CD1c-positive myeloid dendritic cell (primary cell): ENCODE data around the gene PLK3.
"Not testable (repeated sequence)": the region's sequence is repeated elsewhere in the genome, so short reads cannot be mapped to it uniquely, and the experiment has no call there.

Experiments used
- DNase-seq: peaks from one replicate; pipeline ENCODE4 v3.0.0-alpha.2; 2016; ENCODE audit errors: extremely low spot score

Gene PLK3

GRCh38 chr1:44828003-44828651 is 27.9 kb downstream of the PLK3 start:
- no peak for DNase-seq

GRCh38 chr1:44828841-44829440 is 28.8 kb downstream of the PLK3 start:
- no peak for DNase-seq

- peak; percentile 30 for DNase-seq
Measured at GRCh38 chr1:44829506-44830384, 29.6 kb downstream of the PLK3 start.

- DNase-seq: no peak
Measured at GRCh38 chr1:44830900-44831304, 30.7 kb downstream of the PLK3 start.

GRCh38 chr1:44831516-44831915 is 31.3 kb downstream of the PLK3 start:
- no peak for DNase-seq

- DNase-seq: no peak
Measured at GRCh38 chr1:44832056-44832705, 32.0 kb downstream of the PLK3 start.

- DNase-seq: no peak
Measured at GRCh38 chr1:44834328-44834727, 34.2 kb downstream of the PLK3 start.

GRCh38 chr1:44835738-44836675 is 35.8 kb downstream of the PLK3 start:
- DNase-seq: peak; percentile 85

- DNase-seq: not testable (repeated sequence)
Measured at GRCh38 chr1:44838294-44838693, 38.1 kb downstream of the PLK3 start.

GRCh38 chr1:44839576-44839975 is 39.4 kb downstream of the PLK3 start:
- DNase-seq: no peak

GRCh38 chr1:44842486-44842861 is 42.3 kb downstream of the PLK3 start:
- DNase-seq: no peak

- peak; percentile 33 for DNase-seq
Measured at GRCh38 chr1:44842862-44843655, 42.9 kb downstream of the PLK3 start, which contains the start of gene PTCH2. Gene PTCH2, minus strand, starts transcription at chr1:44843253. Its CDS starts 321 bp downstream, at chr1:44842932.

- DNase-seq: no peak
Measured at GRCh38 chr1:44846985-44847384, 46.8 kb downstream of the PLK3 start.

- DNase-seq: no peak
Measured at GRCh38 chr1:44847845-44848244, 47.7 kb downstream of the PLK3 start.

GRCh38 chr1:44848456-44849181 is 48.4 kb downstream of the PLK3 start:
- no peak for DNase-seq

- no peak for DNase-seq
Measured at GRCh38 chr1:44849575-44850132, 49.5 kb downstream of the PLK3 start.

- DNase-seq: no peak
Measured at GRCh38 chr1:44851308-44851707, 51.1 kb downstream of the PLK3 start.

GRCh38 chr1:44853201-44853600 is 53.0 kb downstream of the PLK3 start:
- no peak for DNase-seq

GRCh38 chr1:44854970-44855369 is 54.8 kb downstream of the PLK3 start:
- no peak for DNase-seq
